H9 (cell line): ENCODE measurements around the gene KRT79. TPM values are rescaled to one million over a fixed set of nuclear protein-coding genes. Genes with fewer than 3 reads are reported as not detected.

ENCODE experiments used
- DNase-seq: peaks from one replicate; pipeline ENCODE4 v3.0.0-alpha.2; 2017
- H2AFZ ChIP-seq: one replicate; pipeline ENCODE4 v1.6.1; 2013; ENCODE audit warnings: mild to moderate bottlenecking, low read length, control low read depth, moderate library complexity
- H2AK5ac ChIP-seq: 2 replicates; pipeline ENCODE4 v1.6.1; 2013; ENCODE audit warnings: low read length, control low read depth, mixed read lengths; ENCODE audit not compliant: insufficient read length
- H2BK120ac ChIP-seq: one replicate; pipeline ENCODE4 v1.6.1; 2013; ENCODE audit warnings: low read depth, mild to moderate bottlenecking, low read length, control low read depth, inconsistent platforms; ENCODE audit not compliant: poor library complexity, severe bottlenecking
- H2BK12ac ChIP-seq: 2 replicates; pipeline ENCODE4 v1.6.1; 2013; ENCODE audit warnings: low read length, control low read depth, mixed read lengths, low read depth; ENCODE audit not compliant: insufficient read length
- H2BK15ac ChIP-seq: 2 replicates; pipeline ENCODE4 v1.6.1; 2013; ENCODE audit warnings: low read depth, low read length, control low read depth
- H2BK20ac ChIP-seq: one replicate; pipeline ENCODE4 v1.6.1; 2013; ENCODE audit warnings: low read depth, mild to moderate bottlenecking, low read length, control low read depth, inconsistent platforms; ENCODE audit not compliant: poor library complexity, severe bottlenecking
- H2BK5ac ChIP-seq: 2 replicates; pipeline ENCODE4 v1.6.1; 2013; ENCODE audit warnings: low read length, control low read depth, mixed read lengths; ENCODE audit not compliant: insufficient read length
- H3K14ac ChIP-seq: 2 replicates; pipeline ENCODE4 v1.6.1; 2013; ENCODE audit warnings: low read length, control low read depth; ENCODE audit not compliant: insufficient read depth
- H3K18ac ChIP-seq: 2 replicates; pipeline ENCODE4 v1.6.1; 2013; ENCODE audit warnings: low read depth, mild to moderate bottlenecking, mixed read lengths, low read length, control low read depth; ENCODE audit not compliant: insufficient read length
- H3K23ac ChIP-seq: 2 replicates; pipeline ENCODE4 v1.6.1; 2013; ENCODE audit warnings: low read length, control low read depth, mixed read lengths, low read depth; ENCODE audit not compliant: insufficient read length
- H3K23me2 ChIP-seq: 2 replicates; pipeline ENCODE4 v1.6.1; 2013; ENCODE audit warnings: low read depth, mild to moderate bottlenecking, mixed read lengths, low read length, control low read depth; ENCODE audit not compliant: insufficient read length, poor library complexity, severe bottlenecking
- H3K27ac ChIP-seq: 2 replicates; pipeline ENCODE4 v1.5.1; 2013; ENCODE audit warnings: low read length, control low read depth, mixed read lengths, low read depth; ENCODE audit not compliant: insufficient read length
- H3K27me3 ChIP-seq: 2 replicates; pipeline ENCODE4 v1.6.1; 2013; ENCODE audit warnings: low read length, control low read depth, inconsistent platforms; ENCODE audit not compliant: insufficient read depth
- H3K4ac ChIP-seq: 2 replicates; pipeline ENCODE4 v1.6.1; 2013; ENCODE audit warnings: low read depth, mild to moderate bottlenecking, control low read depth, inconsistent platforms, low read length, moderate library complexity
- H3K4me1 ChIP-seq: 2 replicates; pipeline ENCODE4 v1.6.1; 2013; ENCODE audit warnings: low read length, control low read depth, inconsistent platforms; ENCODE audit not compliant: insufficient read depth
- H3K4me2 ChIP-seq: 2 replicates; pipeline ENCODE4 v1.6.1; 2013; ENCODE audit warnings: low read length, control low read depth, mixed read lengths; ENCODE audit not compliant: insufficient read length, insufficient read depth
- H3K56ac ChIP-seq: 2 replicates; pipeline ENCODE4 v1.6.1; 2013; ENCODE audit warnings: low read depth, mild to moderate bottlenecking, mixed read lengths, low read length, control low read depth; ENCODE audit not compliant: insufficient read length
- H3K79me1 ChIP-seq: 2 replicates; pipeline ENCODE4 v1.6.1; 2013; ENCODE audit warnings: low read depth, mild to moderate bottlenecking, moderate library complexity, low read length, control low read depth, inconsistent platforms; ENCODE audit not compliant: insufficient read depth, poor library complexity, severe bottlenecking
- H3K79me2 ChIP-seq: 2 replicates; pipeline ENCODE4 v1.6.1; 2013; ENCODE audit warnings: low read length, control low read depth, inconsistent platforms; ENCODE audit not compliant: insufficient read depth
- H3K9ac ChIP-seq: 2 replicates; pipeline ENCODE4 v1.6.1; 2013; ENCODE audit warnings: low read length, control low read depth, mixed read lengths; ENCODE audit not compliant: insufficient read length; ENCODE audit errors: extremely low read depth
- H3K9me3 ChIP-seq: one replicate; pipeline ENCODE4 v1.6.1; 2013; ENCODE audit warnings: low read depth, low read length, inconsistent platforms; ENCODE audit not compliant: control insufficient read depth
- H3T11ph ChIP-seq: one replicate; pipeline ENCODE4 v1.6.1; 2013; ENCODE audit warnings: mild to moderate bottlenecking, low read length, control low read depth, inconsistent platforms
- H4K20me1 ChIP-seq: one replicate; pipeline ENCODE4 v1.6.1; 2013; ENCODE audit not compliant: control insufficient read depth, insufficient read length, insufficient read depth
- H4K5ac ChIP-seq: 2 replicates; pipeline ENCODE4 v1.6.1; 2013; ENCODE audit warnings: low read depth, mild to moderate bottlenecking, mixed read lengths, low read length, control low read depth; ENCODE audit not compliant: insufficient read length
- H4K8ac ChIP-seq: replicated peaks from 2 replicates; pipeline ENCODE4 v1.6.1; 2013; ENCODE audit warnings: low read length, control low read depth, mixed read lengths, low read depth; ENCODE audit not compliant: insufficient read length
- H4K91ac ChIP-seq: 2 replicates; pipeline ENCODE4 v1.6.1; 2013; ENCODE audit warnings: low read depth, mild to moderate bottlenecking, moderate library complexity, mixed read lengths, low read length, control low read depth; ENCODE audit not compliant: insufficient read length
- H3K27ac Mint-ChIP-seq, 3 experiments: 2 replicates in 2 of 3; 3 replicates in 1 of 3; pipeline ENCODE4 v1.8.0; 2020 to 2021; ENCODE audit warnings: mixed read lengths in 3 of 3, mild to moderate bottlenecking in 1 of 3, moderate library complexity in 1 of 3
- H3K27me3 Mint-ChIP-seq: 2 replicates; pipeline ENCODE4 v1.8.0; 2021; ENCODE audit warnings: low read depth, mild to moderate bottlenecking, moderate library complexity, mixed read lengths
- H3K36me3 Mint-ChIP-seq, 3 experiments: 2 replicates in 2 of 3; 3 replicates in 1 of 3; pipeline ENCODE4 v1.8.0; 2020 to 2021; ENCODE audit warnings: low read depth in 3 of 3, mixed read lengths in 3 of 3; ENCODE audit not compliant: insufficient read depth in 1 of 3
- H3K4me1 Mint-ChIP-seq, 2 experiments: 2 replicates each; pipeline ENCODE4 v1.8.0; 2020; ENCODE audit warnings: mixed read lengths in 2 of 2
- H3K4me3 Mint-ChIP-seq, 2 experiments: 2 replicates in 1 of 2; 3 replicates in 1 of 2; pipeline ENCODE4 v1.8.0; 2020 to 2021; ENCODE audit warnings: mild to moderate bottlenecking in 2 of 2, mixed read lengths in 2 of 2, moderate library complexity in 1 of 2
- H3K9me3 Mint-ChIP-seq, 2 experiments: 2 replicates in 1 of 2; 3 replicates in 1 of 2; pipeline ENCODE4 v1.8.0; 2020; ENCODE audit warnings: mild to moderate bottlenecking in 2 of 2, mixed read lengths in 2 of 2, moderate library complexity in 1 of 2
- WGBS: extraction: QIAGEN DNeasy Blood & Tissue Kit; methylation state at CpG from one replicate; pipeline ENCODE4 v1.1.7; 2013; ENCODE audit warnings: missing lambda C conversion rate, low lambda C conversion rate, mixed read lengths; ENCODE audit not compliant: insufficient read length; ENCODE audit errors: extremely low coverage; 5-methylcytosine and 5-hydroxymethylcytosine counted together
- total RNA-seq: library from RNA; stranded (reverse); gene quantifications from 2 replicates; pipeline ENCODE4 v1.2.1, GENCODE V29; 2021
- TF ChIP-seq, protein P1 (sequence below): fragments of 200-600 bp; sonication (generic); conservative IDR thresholded peaks from 3 replicates; pipeline ENCODE4 v1.8.0; 2021; ENCODE audit warnings: antibody characterized with exemption, mild to moderate bottlenecking

Gene KRT79
- total RNA-seq, 1 experiment from 2014 or later: not detected

DNA sequence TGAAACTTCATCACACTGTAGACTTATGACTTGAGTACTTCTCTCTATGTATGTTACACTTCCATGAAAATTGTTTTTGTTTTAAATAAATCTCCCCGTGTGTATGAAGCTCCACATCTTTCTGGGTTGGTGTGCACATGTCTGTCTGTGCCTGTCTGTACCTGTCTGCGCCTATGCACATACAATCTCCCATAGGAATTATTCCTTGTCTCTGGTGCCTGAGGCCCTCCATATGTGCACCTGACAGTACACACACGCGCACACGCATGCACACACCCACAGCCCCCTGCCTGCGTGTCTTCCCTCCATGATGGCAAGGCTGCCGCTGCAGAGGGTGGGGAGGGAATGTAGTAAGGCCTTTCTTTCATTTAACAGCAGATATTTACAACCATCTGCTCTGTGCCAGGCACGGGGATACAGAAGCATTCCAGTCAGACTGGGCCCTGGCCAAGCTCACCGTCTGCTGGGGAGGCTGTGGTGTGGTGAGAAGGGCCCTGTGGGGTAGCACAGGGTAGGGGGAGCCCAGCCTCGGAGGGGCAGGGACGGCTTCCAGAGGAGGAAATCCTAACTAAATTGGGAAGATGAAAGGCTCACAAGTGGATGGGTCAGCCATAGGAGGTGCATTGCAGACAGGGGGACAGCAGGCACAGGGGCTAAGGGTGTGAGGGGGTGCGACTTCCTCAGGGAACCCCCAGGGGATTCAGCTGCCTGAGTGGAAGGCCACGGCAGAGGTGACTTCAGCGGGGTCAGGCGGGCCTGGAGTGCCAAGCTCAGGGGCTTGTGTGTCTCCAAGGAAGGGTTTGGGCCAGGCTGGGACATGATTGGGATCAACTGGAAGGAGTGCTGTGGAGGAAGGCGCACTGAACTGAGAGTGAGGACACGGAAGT, 44.6 kb upstream of the KRT79 start:
- peak overlapping the region; percentile 51 for H3K4me2 ChIP-seq
- TF ChIP-seq, protein P1, sequence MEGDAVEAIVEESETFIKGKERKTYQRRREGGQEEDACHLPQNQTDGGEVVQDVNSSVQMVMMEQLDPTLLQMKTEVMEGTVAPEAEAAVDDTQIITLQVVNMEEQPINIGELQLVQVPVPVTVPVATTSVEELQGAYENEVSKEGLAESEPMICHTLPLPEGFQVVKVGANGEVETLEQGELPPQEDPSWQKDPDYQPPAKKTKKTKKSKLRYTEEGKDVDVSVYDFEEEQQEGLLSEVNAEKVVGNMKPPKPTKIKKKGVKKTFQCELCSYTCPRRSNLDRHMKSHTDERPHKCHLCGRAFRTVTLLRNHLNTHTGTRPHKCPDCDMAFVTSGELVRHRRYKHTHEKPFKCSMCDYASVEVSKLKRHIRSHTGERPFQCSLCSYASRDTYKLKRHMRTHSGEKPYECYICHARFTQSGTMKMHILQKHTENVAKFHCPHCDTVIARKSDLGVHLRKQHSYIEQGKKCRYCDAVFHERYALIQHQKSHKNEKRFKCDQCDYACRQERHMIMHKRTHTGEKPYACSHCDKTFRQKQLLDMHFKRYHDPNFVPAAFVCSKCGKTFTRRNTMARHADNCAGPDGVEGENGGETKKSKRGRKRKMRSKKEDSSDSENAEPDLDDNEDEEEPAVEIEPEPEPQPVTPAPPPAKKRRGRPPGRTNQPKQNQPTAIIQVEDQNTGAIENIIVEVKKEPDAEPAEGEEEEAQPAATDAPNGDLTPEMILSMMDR: no peak

More for the DNA sequence above, 44.6 kb upstream of the KRT79 start:
- no CpG with 5 or more reads among the region's 17 CpGs for WGBS
- H2BK5ac ChIP-seq: no peak overlapping the region
- H4K5ac ChIP-seq: no peak overlapping the region
- H4K8ac ChIP-seq: no peak overlapping the region
- H3K9me3 ChIP-seq: no peaks in the 10 kb centered on the region
- H2BK12ac ChIP-seq: no peak overlapping the region
- no peak overlapping the region for H3K56ac ChIP-seq
- H3T11ph ChIP-seq: no peak overlapping the region
- no peak overlapping the region for H2AK5ac ChIP-seq
- H3K79me2 ChIP-seq: no peaks in the 10 kb centered on the region
- Mint-ChIP-seq H3K4me3 (peak overlapping the region; percentile 27 to 76; a peak in 4 of 5 replicates), H3K27me3 (peaks cover 37% of the 10 kb centered on the region), H3K36me3 (no peaks in the 10 kb centered on the region), H3K4me1 (peaks cover 8 to 23% of the 10 kb centered on the region in 2 experiments), H3K27ac (no peak overlapping the region), H3K9me3 (no peaks in the 10 kb centered on the region)
- no peaks in the 10 kb centered on the region for H4K20me1 ChIP-seq
- H4K91ac ChIP-seq: no peak overlapping the region
- H3K14ac ChIP-seq: peak overlapping the region; percentile 81; the same call in 1 of the 2 replicates
- H3K27me3 ChIP-seq: no peaks in the 10 kb centered on the region; the same call in 1 of the 2 replicates
- H3K23me2 ChIP-seq: peaks cover 8% of the 10 kb centered on the region
- H3K4ac ChIP-seq: no peak overlapping the region
- DNase-seq: no peak
- no peak overlapping the region for H2BK15ac ChIP-seq
- H3K79me1 ChIP-seq: no peaks in the 10 kb centered on the region
- H3K9ac ChIP-seq: no peak overlapping the region
- H2BK20ac ChIP-seq: no peak overlapping the region
- no peak overlapping the region for H3K27ac ChIP-seq
- peak overlapping the region; percentile 32 for H3K18ac ChIP-seq
- no peak overlapping the region for H2AFZ ChIP-seq
- no peaks in the 10 kb centered on the region for H3K4me1 ChIP-seq
- no peak overlapping the region for H2BK120ac ChIP-seq
- H3K23ac ChIP-seq: no peak overlapping the region
